Stimulated activated CD8-positive, alpha-beta memory T cell treated with anti-CD3 and anti-CD28 coated beads, Interleukin-15, amount 100 ng/mL, for 4 hours (primary cell): ENCODE measurements around the gene OSBPL3.

Experiments used
- DNase-seq, 2 donors: peaks; one replicate each; pipeline ENCODE4 v3.0.0-alpha.2; 2020; ENCODE audit warnings: low read depth in 2 of 2

The OSBPL3 gene

DNA sequence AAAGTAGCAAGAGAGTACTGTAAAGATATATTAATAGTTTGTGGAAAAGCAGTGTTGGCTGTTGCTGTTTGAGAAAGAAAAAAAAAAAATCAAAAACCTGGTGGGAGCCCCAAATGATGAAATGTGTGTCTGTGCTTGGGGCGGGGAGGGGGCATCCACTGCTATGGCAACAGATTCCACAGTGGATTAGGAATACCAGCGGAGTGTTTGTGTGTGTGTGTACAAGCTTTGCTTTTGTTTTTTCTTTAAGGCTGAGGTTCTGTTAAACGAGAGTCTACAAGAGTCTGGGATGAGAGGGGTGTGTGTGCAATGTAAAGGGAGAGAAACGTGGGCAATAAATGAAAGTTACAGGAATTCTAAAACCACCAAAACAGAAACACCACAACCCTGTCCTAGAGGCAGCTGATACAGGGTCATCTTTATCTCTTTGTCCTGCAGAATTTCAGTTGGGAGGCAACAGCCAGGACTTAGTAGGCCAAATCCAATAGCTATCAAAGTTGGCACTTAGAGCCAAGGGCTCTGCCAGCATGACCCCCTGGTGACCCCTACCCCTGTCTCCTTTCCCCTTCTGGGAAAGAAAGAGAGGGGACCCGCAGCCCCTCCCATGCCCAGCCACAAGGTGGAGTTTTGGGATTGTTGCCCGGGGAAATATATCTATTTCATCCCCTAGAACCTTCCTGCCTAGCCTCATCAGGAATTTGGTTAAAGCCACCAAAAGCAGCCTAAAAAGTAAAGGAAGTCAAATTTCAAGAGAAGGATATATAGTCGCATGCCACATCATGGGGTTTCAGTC, 85.4 kb downstream of the OSBPL3 start:
- no peak for DNase-seq

DNA sequence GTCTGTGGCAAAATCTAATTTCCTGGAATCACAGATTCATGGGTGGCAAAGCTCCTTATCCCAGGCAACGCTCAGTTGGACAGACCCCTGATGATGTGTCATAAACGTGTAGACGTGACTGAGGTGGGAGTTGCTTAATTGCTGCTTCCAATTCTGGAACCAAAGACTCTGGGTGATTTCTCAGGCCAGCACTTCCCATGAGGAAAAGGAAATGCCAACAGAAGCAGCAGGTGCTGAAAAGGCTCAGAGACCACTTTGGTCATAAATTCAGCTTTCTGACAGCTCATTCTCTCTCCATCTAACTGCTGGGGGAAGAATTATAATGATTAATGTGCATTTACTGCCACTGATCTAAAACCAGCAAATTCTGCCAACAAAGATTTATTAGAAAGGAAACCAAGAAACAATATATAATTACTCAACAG, 88.7 kb downstream of the OSBPL3 start:
- no peak for DNase-seq

DNA sequence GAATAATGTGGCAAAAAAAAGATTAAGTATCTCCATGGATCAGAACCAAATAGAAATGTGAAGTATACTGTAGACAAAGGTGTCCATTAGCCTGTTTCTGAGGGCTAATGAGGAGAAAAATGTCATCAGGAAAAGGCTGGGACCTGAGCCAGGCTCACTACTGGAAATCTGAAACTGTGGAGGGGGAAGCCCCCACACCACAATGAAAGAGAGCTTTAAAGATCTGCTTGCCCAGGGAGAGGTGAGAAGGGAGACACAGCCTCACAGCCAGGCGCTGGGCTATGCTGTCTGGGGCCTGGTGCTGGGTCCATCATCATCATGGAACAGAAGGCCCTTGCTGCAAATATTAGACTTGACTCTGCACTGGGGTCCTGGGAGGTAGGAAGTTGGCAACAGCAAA, 90.4 kb downstream of the OSBPL3 start:
- no peak for DNase-seq

DNA sequence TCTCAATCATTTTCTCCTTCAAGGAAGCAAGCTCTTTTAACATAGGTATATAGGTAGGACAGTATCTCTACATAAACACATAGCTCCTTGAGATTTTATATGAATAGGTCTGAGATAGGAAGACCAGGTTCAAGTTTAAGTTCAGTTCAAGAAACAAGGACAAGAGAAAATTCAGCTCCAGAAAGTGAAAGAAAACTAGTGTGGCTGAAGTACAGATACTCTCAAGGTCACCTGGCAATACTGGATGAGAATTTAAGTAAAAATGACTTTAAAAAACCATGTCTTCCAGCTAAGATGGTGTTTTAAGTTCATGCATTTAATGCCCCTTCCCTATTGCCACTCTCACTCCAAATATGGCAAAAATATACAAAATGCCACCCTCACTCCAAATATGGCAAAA, 91.3 kb downstream of the OSBPL3 start:
- DNase-seq = no peak

DNA sequence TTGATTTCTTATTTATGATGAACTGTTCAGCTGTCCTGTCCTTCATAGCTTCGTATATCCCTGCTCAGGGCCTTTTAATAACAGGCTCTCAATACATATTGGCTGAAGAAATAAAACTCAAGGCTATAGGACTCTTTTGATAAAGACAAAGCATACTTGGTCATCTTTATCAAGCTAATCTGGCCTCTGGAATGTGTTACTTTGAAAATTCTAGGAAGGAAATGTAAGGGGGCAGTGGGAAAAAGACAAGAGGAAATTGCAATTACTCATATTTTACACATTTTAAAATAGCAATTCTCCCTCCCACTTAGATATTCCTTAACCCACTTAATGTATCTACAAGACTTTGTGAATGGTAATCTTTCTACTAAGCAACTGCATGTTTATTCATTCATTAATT, 94.3 kb downstream of the OSBPL3 start:
- no peak for DNase-seq

DNA sequence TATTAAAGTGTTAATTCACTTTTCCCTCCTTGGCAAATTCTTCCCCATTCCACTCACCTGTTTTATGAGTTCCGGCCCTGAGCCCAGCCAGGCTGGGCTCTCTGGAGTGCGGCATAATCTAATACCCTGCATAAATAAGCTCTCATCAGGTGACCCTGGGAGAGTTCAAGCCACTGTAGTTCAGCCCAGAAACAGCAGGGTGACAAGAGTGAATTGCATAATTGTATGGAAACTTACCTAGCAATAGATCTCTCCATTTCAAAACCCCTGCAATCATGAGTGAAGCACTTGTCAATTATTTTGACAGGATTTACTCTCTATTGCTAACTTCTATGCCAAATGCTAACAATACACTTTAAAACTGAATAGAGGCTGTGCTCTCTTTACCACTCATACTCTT, 94.7 kb downstream of the OSBPL3 start:
- no peak for DNase-seq

DNA sequence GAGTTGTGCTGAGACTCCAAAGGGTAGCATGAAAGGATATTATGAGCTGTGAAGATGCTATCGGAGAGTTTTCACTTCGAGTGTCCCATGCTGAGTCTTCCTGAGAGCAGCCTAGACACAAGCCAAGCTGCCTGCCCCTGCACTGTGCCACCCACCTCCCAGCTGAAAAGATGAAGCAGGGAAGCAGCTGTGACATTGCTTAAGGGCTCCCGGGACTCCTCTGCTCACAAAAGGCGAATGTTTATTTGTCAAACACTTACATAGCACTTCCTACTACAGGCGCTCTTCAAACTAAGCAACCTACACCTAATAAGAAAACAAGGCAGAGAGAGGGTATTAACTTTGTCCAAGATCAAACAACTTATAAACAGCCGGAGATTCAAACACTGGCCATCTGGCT, 95.6 kb downstream of the OSBPL3 start:
- no peak for DNase-seq

DNA sequence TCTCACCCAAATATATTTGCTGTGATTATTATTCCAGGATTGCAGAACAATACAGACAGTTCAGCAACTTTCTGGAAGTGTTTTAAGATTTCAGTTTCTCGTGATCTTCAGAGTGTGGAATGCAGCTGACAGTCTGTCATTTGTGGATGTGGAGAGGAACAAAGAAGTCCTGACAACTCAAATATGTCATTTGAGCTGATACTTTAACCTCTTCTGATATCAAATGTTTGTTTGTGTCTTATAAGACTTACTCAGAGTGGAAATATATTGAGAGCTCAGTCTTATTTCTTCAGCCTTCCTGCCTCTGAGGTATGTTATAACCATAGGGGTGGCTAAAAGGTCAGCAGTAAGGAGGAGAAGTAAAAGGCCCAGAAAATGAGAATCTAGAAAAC, 96.4 kb downstream of the OSBPL3 start:
- DNase-seq = no peak

DNA sequence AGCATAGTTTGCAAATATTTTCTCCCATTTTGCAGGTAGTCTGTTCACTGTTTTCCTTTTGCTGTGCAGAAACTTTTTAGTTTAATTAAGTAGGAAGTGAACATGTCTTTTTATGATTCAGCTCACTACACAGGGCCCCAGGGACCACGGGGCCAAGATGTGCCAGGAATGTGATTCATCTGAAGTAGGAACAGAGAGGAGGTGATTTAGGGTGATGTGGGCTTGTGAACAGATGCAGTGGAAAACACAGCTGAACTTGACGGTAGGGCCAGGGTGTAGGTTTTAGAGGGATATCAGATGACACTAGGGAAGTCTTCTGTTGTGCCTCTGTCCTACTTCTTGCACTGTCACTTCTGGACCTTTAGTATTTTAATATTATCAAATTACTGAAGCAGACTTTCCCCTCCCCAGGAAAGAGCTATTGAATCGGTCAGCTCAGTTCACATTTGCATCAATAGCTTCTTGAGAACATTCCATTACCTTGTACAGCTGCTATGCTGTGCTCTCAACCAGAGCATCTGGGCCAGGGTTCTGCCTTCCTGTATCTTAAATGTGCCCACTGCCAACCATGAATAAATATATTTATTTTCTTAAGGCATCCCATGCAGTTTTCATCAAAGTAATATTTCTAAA, 96.9 kb downstream of the OSBPL3 start:
- DNase-seq = no peak

DNA sequence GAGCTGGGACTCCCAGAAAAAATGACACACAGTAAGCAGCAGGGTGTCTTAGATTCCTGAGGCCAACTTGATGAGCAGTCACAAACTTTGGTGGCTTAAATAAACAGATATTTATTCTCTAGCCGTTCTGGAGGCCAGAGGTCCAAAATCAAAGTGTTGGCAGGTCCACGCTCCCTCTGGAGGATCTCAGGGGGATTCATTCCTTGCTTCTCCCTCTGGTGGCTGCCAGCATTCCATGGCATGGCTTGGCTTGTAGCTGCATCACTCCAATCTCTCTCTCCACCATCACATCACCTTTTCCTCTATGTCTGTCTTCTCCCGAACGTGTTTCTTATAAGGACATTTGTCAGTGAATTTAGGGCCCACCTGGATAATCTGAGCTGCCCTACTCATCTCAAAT, 98.4 kb downstream of the OSBPL3 start:
- no peak for DNase-seq

DNA sequence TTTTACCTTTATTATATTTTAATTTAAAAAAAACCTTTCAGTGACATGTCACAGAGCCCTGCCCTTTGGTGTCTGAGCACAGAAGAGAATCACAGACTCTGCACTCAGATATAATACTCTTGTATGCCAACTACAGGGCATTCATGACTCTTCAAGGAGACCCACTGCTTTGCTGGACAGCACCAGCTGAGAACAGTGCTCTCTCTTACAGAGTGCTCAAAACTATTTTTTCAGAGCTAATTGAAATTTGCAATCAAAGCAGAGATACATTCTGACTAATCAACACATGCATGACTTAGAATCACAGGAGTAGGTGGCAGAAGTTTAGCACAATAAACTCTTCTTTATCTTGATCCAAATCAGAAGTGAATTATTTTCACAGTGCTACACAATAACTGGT, 99.1 kb downstream of the OSBPL3 start:
- DNase-seq = no peak

DNA sequence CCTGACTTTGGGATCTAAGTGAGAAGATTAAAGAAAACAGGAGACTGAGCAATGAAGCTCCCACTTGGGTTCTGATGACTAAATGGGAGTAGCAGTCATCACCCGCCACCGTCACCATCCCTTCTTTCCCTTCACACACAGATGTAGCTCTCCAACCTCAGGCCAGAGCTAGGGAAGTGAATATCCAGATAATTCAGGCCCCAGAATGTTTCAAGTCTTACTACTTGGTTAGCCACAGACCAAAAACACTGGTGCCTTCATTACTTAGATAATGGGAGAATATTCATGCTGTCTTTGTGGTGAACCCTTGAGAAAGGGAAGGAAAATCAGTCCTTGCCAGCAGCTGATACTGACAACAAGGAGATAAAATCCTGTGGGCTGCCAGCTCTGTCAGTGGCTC, 100.7 kb downstream of the OSBPL3 start:
- no peak for DNase-seq

DNA sequence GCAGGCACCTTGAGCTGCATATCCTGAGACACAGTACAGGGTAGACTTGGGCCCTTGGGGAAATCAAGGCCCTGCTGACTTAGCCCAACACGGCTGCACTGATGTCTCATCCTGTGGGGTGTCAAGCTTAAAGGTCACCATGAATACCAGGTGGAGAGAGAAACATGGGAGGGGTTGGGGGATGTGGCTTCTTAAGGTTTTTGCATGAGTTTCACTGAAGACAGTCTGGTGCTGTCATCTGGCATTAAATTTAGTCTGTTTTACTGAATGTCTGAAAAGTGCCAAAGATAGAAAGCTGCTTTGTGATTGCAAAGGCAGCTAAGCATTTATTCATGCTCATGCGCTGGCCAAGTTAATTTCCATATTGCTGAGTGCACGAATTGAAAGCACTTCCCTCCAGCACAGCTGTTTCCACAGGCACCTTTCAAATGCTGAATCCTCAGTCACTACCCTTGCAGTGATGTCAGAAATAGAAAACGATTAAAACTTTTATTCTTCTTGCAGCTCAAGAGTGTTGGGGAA, 102.1 kb downstream of the OSBPL3 start:
- DNase-seq = peak in 1 of 2 donors; percentile 5

DNA sequence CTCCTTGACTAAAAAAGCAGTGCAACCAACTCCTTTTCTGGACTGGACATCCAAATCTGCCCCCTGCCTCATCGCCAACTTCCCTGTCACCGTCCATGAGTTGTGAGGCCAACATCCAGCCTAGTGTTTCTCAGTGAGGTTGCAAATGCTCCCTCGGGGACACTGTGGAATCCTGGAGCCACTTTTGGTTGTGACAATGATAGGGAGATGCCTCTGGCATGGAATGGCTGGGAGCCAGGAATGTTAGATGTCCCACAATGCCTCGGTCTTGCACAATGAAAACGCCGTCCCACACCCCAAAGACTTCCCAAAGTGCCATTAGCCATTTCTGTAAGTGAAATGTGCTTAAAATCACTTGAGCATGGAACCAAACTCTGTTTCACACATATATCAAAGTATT, 105.2 kb downstream of the OSBPL3 start:
- DNase-seq = no peak

DNA sequence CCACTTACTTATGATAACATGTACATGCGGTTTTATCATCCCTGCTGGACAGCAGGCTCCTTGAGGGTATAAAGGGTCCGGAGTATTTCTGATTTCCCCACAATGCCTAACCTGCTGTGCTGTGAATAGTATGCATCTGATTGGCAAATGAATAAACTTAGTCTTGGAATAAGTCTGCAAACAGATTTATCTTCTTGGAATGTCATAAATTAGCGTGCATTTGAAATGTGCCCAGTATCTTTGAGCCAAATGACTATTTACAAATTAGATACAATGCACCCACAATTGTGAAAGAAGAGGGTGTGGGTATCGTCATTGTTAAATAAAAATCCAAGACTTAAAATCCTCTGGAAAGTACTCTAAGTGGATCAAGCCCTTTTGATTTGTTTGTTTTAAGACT, 106.0 kb downstream of the OSBPL3 start:
- no peak for DNase-seq

DNA sequence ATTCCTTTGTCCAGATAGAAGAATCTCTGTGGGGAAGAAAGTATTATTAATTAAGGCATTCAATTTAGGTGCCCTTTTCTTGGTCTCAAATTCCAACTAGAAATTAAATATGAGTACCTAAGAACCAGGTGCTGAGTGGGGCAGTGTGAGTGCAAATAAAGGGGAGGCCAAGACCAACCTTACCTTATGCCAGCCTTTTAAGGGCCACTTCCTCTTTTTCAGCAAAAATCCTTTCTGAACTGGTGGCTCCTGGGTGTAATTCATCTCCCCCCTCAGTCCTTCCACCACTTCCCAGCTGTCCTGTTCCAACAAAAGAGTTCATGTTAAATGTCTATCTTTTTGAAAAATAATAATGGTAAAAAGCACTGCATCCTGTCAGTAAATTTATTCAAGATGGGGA, 108.2 kb downstream of the OSBPL3 start:
- no peak for DNase-seq

DNA sequence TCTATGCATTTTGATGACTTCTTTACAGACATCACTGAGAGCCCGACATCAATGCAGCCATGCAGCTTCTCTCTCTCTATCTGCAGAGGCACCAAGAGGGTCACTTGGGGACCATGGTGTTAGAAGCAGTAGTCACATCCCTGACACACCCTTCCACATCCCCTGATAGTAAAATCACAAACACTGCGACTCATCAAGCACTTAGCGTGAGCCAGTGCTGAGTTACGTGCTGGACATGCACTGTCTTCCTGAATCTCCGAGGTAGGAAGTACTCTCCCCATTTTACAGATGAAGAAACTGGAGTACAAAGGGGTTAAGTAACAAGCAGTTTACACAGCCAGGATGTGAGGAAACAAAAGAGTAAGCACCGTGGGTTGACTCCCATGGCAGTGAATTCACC, 109.2 kb downstream of the OSBPL3 start:
- no peak for DNase-seq

DNA sequence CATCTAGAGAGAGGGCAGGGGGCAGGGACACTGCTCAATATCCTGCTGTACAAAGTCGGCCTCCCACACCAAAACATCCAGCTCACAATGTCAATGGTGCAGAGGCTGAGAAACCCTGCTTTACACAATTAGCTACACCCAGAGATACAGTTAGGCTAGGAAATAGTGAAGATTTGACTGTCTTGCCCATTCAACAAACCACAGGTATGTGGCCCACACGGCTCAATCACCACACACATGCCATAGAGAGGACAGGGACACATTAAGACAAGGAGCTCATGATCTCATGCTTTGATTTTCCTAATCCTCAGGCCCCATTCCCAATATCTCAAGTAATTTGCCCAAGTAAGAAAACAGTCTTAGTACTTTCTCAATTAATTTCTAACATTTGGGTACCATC, 110.4 kb downstream of the OSBPL3 start:
- DNase-seq = no peak

DNA sequence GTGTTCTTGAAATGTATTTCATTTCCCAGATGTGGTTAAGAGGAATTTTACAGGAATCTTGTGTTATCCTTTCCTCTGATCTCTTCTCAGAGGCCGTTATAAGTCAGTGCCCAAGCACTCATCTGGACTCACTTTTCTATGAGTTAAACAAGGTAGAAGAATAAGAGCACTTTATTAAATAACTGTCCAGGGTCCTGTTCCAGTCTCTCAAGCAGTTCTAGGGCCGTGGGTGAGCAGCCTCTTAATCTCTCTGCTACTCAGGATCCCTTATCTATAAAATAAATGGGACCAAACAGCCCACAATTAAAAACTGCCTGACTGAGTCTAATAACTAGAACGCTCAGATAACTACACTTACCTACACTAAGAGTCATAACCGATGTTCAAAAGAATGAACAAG, 111.2 kb downstream of the OSBPL3 start:
- DNase-seq = no peak

DNA sequence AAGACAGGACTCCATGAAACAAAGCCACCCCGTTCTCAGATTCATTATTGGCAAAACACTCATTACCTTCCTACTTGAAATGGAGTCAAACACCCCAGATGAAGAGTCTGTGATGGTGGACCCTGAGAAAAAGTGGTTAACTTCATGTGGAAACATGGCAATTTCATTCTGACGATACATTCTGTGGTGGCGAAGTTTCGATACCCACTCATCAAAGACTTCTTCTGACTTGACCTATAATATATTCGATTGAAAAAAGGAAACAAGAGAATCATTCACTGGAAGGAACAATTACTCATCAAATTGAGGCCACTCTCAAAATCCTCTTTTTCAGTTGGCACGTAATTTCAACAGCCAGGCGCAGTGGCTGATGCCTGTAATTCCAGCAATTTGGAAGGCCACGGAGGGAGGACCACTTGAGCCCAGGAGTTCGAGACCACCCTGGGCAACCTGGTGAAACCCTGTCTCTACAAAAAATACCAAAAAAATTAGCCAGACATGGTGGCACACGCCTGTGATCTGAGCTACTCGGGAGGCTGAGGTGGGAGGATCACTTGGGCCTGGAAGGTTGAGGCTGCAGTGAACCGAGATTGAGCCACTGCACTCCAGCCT, 113.9 kb downstream of the OSBPL3 start:
- DNase-seq = no peak

DNA sequence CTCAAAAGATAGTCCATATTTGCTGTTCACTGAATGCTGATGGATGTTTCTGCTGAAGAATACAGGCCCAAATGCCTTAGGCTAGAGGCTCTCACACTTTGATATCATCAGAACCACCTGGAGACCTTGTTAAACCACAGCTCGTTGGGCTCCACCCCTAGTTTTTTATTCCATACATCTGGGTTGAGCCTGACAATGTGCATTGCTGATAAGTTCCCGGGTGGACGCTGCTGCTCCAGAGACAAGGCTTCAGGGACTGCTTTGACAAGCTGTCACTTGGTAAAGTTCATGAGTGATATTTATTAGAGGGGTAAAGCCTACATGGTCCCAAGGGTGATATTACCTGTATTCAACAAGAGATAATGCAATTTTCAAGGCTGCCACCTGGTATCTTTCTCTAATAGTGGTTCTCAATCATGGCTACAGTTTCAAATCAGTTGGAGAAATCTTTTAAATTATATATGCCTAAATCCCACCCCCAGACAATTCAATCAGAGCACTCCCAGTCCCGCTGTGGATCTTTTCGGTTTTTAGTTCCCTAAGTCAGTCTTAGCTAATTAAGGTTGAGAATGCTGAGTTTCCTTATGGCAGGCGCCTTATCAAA, 115.7 kb downstream of the OSBPL3 start:
- no peak for DNase-seq

DNA sequence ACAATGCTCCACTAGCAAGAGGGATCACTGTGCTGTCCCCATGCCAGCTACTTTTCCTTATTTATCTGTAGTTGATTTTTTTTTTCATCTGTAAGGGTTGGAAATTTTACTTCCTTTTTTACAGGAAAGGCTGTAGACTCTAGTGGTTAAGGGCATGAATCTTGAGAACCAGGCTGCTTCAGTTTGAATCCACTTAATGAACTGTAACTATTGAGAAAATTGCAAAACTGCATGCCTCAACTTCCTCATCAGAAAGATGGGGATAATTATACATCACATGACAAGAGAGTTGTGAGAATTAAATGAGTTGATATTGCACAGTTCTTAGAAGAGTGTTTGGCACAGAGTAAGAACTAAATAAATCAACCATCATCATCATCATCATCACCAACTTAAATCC, 116.4 kb downstream of the OSBPL3 start:
- DNase-seq = no peak

DNA sequence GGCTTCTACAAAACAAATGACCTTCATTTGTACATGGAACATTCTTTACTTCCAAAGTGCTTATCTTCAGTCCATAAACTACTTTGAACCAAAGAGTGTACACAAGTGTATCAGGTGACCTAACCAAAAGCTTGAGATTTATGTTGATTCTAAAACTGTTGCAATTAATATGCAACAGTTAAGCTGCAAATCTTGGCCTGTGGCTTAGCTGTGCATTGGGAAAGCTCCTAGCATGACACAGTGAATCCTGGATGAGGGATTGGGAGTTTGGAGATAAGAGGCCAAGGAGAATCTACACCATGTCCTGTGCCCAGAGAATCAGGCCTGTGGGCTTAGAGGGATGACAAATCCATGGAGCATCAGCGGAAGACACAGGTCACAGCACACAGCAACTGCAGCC, 117.5 kb downstream of the OSBPL3 start:
- no peak for DNase-seq
